HepG2 (cell line): ENCODE measurements around the gene NFYB. TPM values are rescaled to one million over a fixed set of nuclear protein-coding genes. Genes with fewer than 3 reads are reported as not detected.

Source experiments
- AGO1 ChIP-seq: fragments of 200-400 bp; formaldehyde crosslinking; IDR thresholded peaks from 2 replicates; pipeline ENCODE4 v1.6.1; 2017; ENCODE audit warnings: mild to moderate bottlenecking, low read depth, low read length, moderate library complexity; ENCODE audit not compliant: poor library complexity, severe bottlenecking
- CHCHD3 ChIP-seq: sonication (generic); formaldehyde crosslinking; IDR thresholded peaks from 2 replicates; pipeline ENCODE4 v1.8.0; 2022; ENCODE audit warnings: mild to moderate bottlenecking, missing genetic modification reagents, moderate library complexity
- CREBL2 ChIP-seq: sonication (generic); formaldehyde crosslinking; IDR thresholded peaks from 2 replicates; pipeline ENCODE4 v1.8.1; 2023; ENCODE audit warnings: missing genetic modification reagents, mild to moderate bottlenecking, borderline replicate concordance
- DNMT3B ChIP-seq: conservative IDR thresholded peaks from 2 replicates; pipeline ENCODE4 v1.6.1; 2016; ENCODE audit warnings: missing biosample characterization, control low read depth
- EED ChIP-seq: sonication (generic); formaldehyde crosslinking; IDR thresholded peaks from 2 replicates; pipeline ENCODE4 v1.5.0; 2020; ENCODE audit warnings: mild to moderate bottlenecking, missing genetic modification reagents
- FOXC1 ChIP-seq: sonication (generic); formaldehyde crosslinking; IDR thresholded peaks from 2 replicates; pipeline ENCODE4 v1.8.0; 2022; ENCODE audit warnings: mild to moderate bottlenecking, missing genetic modification reagents, borderline replicate concordance
- HNF4A ChIP-seq: sonication (generic); formaldehyde crosslinking; IDR thresholded peaks from 2 replicates; pipeline ENCODE4 v1.4.0; 2020; ENCODE audit warnings: missing genetic modification reagents
- KLF11 ChIP-seq: IDR thresholded peaks from 2 replicates; pipeline ENCODE4 v1.6.1; 2016; ENCODE audit warnings: missing compliant biosample characterization
- NFE2 ChIP-seq: sonication (generic); formaldehyde crosslinking; IDR thresholded peaks from 2 replicates; pipeline ENCODE4 v1.4.0; 2020; ENCODE audit warnings: missing genetic modification reagents
- NKX3-1 ChIP-seq: sonication (generic); formaldehyde crosslinking; IDR thresholded peaks from 2 replicates; pipeline ENCODE4 v1.5.0; 2020; ENCODE audit warnings: missing genetic modification reagents
- NRL ChIP-seq: sonication (generic); formaldehyde crosslinking; IDR thresholded peaks from 2 replicates; pipeline ENCODE4 v1.5.0; 2020; ENCODE audit warnings: missing genetic modification reagents, mild to moderate bottlenecking, moderate library complexity, borderline replicate concordance
- SMARCE1 ChIP-seq: fragments of 450-650 bp; IDR thresholded peaks from 2 replicates; pipeline ENCODE4 v1.6.1; 2017; ENCODE audit warnings: borderline replicate concordance
- SPEN ChIP-seq: sonication (generic); formaldehyde crosslinking; IDR thresholded peaks from 2 replicates; pipeline ENCODE4 v1.5.1; 2020; ENCODE audit warnings: low read depth, mild to moderate bottlenecking, missing genetic modification reagents
- TFDP1 ChIP-seq: IDR thresholded peaks from 2 replicates; pipeline ENCODE4 v1.6.1; 2016; ENCODE audit warnings: missing compliant biosample characterization, missing genetic modification reagents, borderline replicate concordance
- ZMYM3 ChIP-seq: sonication (generic); formaldehyde crosslinking; IDR thresholded peaks from 2 replicates; pipeline ENCODE4 v1.5.1; 2020; ENCODE audit warnings: mild to moderate bottlenecking, missing genetic modification reagents
- ZNF3 ChIP-seq: IDR thresholded peaks from 2 replicates; pipeline ENCODE4 v1.7.0; 2017; ENCODE audit warnings: inconsistent platforms
- ZNF33A ChIP-seq: sonication (generic); formaldehyde crosslinking; IDR thresholded peaks from 2 replicates; pipeline ENCODE4 v1.5.1; 2020; ENCODE audit warnings: missing genetic modification reagents, mild to moderate bottlenecking, moderate library complexity, borderline replicate concordance
- ZNF34 ChIP-seq: sonication (generic); formaldehyde crosslinking; IDR thresholded peaks from 2 replicates; pipeline ENCODE4 v1.4.0; 2020; ENCODE audit warnings: mild to moderate bottlenecking, missing genetic modification reagents, borderline replicate concordance
- ZNF564 ChIP-seq: sonication (generic); formaldehyde crosslinking; IDR thresholded peaks from 2 replicates; pipeline ENCODE4 v1.8.1; 2023; ENCODE audit warnings: mild to moderate bottlenecking, missing genetic modification reagents
- ZNF776 ChIP-seq: sonication (generic); formaldehyde crosslinking; IDR thresholded peaks from 2 replicates; pipeline ENCODE4 v1.4.0; 2020; ENCODE audit warnings: mild to moderate bottlenecking, missing genetic modification reagents
- ZNF792 ChIP-seq: IDR thresholded peaks from 2 replicates; pipeline ENCODE4 v1.6.1; 2016
- ZNF883 ChIP-seq: sonication (generic); formaldehyde crosslinking; IDR thresholded peaks from 2 replicates; pipeline ENCODE4 v1.5.1; 2020; ENCODE audit warnings: mild to moderate bottlenecking, missing genetic modification reagents; ENCODE audit errors: not compliant biosample characterization
- polyA plus RNA-seq, 8 experiments: library from polyadenylated mRNA; depleted of rRNA in 3 of 8; stranded (reverse) in 7 of 8; unstranded in 1 of 8; fragments of >200 nt; fragmentation: Illumina TruSeq in 4 of 8; extraction: Trizol in 4 of 8; gene quantifications; 2 replicates each; pipeline versions ENCODE4 v1.2.1 to v1.2.3, GENCODE V29; 2011 to 2016; ENCODE audit warnings: low read depth in 4 of 8, missing spikeins in 1 of 8, mixed read lengths in 1 of 8; ENCODE audit not compliant: insufficient read depth in 1 of 8
- total RNA-seq, 5 experiments: library from RNA; depleted of rRNA; stranded (reverse); fragments of >200 nt; fragmentation: Illumina TruSeq; extraction: Trizol; gene quantifications; 2 replicates each; pipeline ENCODE4 v1.2.3, GENCODE V29; 2016; ENCODE audit warnings: low read depth in 1 of 5
- TF ChIP-seq, protein P1 (sequence below): IDR thresholded peaks from 2 replicates; pipeline ENCODE4 v1.6.1; 2016; ENCODE audit warnings: low read depth, control low read depth
- TF ChIP-seq, protein P2 (sequence below): IDR thresholded peaks from 2 replicates; pipeline ENCODE4 v1.6.1; 2018; ENCODE audit warnings: missing genetic modification reagents, mild to moderate bottlenecking, missing compliant biosample characterization

Gene NFYB
- total and polyA plus RNA-seq, 2 of the 13 experiments (the other 11 are each of a cell fraction or from before 2014, with no cell fraction given), result 18.7 to 36.6 TPM

DNA sequence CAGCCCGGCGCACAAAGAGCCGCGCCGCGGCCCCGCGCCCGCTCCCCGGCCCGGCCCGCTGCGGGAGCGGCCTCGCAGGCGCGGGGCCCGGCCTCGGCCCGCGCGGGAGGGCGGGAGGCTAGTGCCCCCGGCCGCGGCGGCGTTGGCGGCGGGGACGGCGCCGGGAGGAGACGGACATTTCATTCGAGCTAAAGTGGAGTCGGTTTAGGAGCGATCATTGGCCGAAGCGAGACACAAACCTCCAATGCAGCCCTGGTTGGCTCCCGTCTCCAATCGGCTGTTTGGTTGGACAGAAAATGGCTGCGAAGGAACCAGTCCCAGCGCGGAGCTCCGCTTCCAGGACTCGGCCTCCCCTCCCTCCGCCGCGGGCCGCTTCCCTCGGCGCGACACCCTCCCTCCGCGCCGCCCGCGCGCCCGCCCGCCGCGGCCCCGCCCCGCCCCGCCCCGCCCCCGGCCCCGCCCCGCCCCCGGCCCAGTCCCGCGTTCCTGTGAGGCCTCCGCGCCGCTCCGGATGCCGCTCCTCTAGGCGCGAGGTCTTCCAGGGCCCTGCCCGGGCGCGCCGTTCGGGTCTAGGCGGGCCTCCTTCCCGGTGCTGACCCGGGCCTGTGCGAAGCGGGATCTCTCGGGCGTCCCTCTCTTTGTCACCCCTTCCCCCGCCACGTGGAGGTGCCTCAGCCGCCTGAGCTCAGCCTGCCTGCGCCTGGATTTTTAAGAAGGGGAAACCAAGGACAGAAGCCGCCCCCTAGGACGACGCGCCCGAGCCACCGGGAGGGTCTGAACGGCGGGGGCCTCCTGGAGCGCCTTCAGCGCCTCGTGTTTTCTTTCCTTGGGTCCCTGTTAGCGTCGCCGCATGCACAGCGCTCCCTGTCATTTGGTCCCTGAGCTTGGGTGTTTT, at the start of gene NFYB (continued):
- TF ChIP-seq, protein P1, sequence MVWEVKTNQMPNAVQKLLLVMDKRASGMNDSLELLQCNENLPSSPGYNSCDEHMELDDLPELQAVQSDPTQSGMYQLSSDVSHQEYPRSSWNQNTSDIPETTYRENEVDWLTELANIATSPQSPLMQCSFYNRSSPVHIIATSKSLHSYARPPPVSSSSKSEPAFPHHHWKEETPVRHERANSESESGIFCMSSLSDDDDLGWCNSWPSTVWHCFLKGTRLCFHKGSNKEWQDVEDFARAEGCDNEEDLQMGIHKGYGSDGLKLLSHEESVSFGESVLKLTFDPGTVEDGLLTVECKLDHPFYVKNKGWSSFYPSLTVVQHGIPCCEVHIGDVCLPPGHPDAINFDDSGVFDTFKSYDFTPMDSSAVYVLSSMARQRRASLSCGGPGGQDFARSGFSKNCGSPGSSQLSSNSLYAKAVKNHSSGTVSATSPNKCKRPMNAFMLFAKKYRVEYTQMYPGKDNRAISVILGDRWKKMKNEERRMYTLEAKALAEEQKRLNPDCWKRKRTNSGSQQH (CRISPR knock-in tag), result no peak
- peak; percentile 88; the same call in 1 of the 2 replicates for TF ChIP-seq ZNF33A (CRISPR knock-in tag)
- peak; percentile 25; the same call in 1 of the 2 replicates for TF ChIP-seq EED (CRISPR knock-in tag)
- no peak for TF ChIP-seq KLF11 (CRISPR knock-in tag)
- no peak for TF ChIP-seq AGO1
- no peak for TF ChIP-seq ZNF34 (CRISPR knock-in tag)
- TF ChIP-seq CREBL2 (CRISPR knock-in tag), result no peak
- peak; percentile 55; the same call in 1 of the 2 replicates for TF ChIP-seq NKX3-1
- TF ChIP-seq CHCHD3 (CRISPR knock-in tag), result no peak
- 0 out of 2 replicates have a peak, but pooled peaks have one; percentile 17 for TF ChIP-seq ZMYM3
- TF ChIP-seq TFDP1 (CRISPR knock-in tag), result peak; percentile 92
- TF ChIP-seq NRL (CRISPR knock-in tag), result peak; percentile 74; the same call in 1 of the 2 replicates
- no peak for TF ChIP-seq SMARCE1
- TF ChIP-seq DNMT3B (CRISPR knock-in tag), result 0 out of 2 replicates have a peak, but pooled peaks have one; percentile 50
- TF ChIP-seq ZNF3, result no peak
- peak; percentile 83 for TF ChIP-seq ZNF883 (CRISPR knock-in tag)
- peak; percentile 40; the same call in 1 of the 2 replicates for TF ChIP-seq SPEN (CRISPR knock-in tag)
- TF ChIP-seq, protein P2, sequence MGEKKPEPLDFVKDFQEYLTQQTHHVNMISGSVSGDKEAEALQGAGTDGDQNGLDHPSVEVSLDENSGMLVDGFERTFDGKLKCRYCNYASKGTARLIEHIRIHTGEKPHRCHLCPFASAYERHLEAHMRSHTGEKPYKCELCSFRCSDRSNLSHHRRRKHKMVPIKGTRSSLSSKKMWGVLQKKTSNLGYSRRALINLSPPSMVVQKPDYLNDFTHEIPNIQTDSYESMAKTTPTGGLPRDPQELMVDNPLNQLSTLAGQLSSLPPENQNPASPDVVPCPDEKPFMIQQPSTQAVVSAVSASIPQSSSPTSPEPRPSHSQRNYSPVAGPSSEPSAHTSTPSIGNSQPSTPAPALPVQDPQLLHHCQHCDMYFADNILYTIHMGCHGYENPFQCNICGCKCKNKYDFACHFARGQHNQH, result peak; percentile 37; the same call in 1 of the 2 replicates
- TF ChIP-seq ZNF564 (CRISPR knock-in tag), result peak; percentile 5; the same call in 1 of the 2 replicates
- TF ChIP-seq ZNF776, result no peak
- no peak for TF ChIP-seq HNF4A (CRISPR knock-in tag)
- TF ChIP-seq ZNF792, result peak; percentile 80; the same call in 1 of the 2 replicates
- no peak for TF ChIP-seq NFE2 (CRISPR knock-in tag)
- TF ChIP-seq FOXC1 (CRISPR knock-in tag), result peak; percentile 90; the same call in 1 of the 2 replicates
